GM20000 (cell line): Measurements from ENCODE around the gene CAPN10.

ENCODE experiments used
- DNase-seq: peaks from one replicate; pipeline ENCODE4 v3.0.0; 2012; ENCODE audit warnings: low spot score
- TF ChIP-seq, protein P1 (sequence below): IDR thresholded peaks from 2 replicates; pipeline ENCODE4 v1.5.1; 2012; ENCODE audit warnings: mild to moderate bottlenecking, control low read depth; ENCODE audit errors: extremely low read depth, missing control alignments

CAPN10 gene

DNA sequence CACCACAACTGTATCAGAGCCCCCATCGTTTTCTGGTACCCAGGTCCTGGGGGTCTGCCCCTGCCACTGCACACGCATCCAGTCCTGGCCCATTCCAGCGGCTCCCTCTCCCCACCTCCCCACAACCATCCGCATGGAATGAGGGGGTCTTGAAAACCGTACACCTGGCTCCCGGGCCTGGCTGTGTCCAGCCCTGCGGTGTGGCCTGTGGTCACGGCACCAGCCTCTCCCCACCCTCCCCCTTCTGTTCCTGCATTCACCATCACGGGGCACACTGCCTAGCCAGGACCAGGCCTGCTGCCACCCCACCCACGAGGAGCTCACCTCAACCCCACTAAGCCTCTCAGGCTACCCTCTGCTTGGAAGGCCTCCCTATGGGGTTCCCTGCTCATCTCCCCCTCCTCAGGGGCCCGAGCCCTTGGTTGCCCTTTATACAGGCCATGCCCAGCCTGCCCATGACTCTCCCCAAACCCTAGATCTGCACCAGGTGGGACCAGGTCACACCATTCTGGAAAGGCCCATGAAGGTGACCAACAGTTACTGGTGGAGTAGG lies 50.1 kb downstream of the CAPN10 start:
- TF ChIP-seq, protein P1, sequence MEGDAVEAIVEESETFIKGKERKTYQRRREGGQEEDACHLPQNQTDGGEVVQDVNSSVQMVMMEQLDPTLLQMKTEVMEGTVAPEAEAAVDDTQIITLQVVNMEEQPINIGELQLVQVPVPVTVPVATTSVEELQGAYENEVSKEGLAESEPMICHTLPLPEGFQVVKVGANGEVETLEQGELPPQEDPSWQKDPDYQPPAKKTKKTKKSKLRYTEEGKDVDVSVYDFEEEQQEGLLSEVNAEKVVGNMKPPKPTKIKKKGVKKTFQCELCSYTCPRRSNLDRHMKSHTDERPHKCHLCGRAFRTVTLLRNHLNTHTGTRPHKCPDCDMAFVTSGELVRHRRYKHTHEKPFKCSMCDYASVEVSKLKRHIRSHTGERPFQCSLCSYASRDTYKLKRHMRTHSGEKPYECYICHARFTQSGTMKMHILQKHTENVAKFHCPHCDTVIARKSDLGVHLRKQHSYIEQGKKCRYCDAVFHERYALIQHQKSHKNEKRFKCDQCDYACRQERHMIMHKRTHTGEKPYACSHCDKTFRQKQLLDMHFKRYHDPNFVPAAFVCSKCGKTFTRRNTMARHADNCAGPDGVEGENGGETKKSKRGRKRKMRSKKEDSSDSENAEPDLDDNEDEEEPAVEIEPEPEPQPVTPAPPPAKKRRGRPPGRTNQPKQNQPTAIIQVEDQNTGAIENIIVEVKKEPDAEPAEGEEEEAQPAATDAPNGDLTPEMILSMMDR: no peak

DNA sequence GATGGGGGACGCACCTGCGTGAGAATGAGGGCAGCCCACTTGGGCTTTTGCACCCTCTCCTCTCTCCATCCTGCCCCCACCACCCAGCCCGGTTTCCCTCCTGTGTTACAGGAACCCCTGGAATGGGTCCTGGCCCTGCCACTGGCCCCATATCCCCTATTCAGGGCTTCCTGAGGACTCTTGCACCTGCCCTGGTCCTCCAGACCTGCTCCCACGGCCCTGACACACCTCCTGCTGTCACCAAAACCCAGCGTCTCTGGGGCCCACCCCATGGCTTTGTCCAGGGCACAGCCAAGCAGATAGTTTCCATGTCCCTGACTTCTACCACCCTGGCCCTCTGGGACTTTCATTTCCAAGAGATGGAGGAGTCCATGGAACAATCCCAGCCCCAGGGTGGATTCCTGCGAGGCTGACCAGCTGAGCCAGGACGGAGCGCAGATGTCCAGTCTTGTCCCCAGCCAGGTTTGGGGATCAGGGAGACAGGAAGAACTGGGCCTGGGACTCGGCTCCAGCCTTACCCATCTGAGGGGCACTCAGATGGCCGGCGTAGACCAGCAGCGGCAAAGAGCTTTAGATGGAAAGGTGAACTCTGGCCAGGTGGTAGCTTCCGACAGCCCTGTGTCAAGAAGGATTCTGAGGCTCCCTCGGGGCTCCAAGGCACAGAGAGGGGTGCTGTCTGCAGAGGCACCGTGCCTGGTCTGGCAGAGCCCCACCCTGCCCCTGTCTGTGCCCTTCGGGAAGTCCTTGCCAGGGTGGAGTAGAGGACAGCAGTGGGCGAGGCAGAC lies 50.8 kb downstream of the CAPN10 start:
- TF ChIP-seq, protein P1: no peak
- no peak for DNase-seq

More for the DNA sequence above, 50.1 kb downstream of the CAPN10 start:
- DNase-seq: no peak

DNA sequence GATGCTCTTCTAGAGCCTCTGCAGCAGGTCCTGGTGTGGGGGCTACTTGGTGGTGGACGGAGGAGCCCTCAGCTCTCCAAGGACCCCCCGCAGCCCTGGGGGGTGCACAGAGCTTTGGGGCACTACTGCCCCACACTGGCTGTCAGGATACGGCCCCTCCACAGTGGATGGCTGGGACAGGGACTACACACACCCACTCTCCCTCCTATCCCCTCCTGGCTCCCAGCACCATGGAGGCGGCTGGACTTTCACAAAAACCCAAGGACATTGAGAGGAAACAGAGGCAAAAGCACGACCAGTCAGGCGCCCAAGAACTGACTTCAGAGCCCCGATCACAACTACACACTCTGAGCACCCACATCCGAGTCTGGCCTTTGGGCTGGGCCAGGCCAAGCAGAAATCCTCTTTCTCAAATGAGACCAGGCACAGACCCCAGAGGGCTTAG lies 51.4 kb downstream of the CAPN10 start:
- TF ChIP-seq, protein P1: no peak
- DNase-seq: no peak

DNA sequence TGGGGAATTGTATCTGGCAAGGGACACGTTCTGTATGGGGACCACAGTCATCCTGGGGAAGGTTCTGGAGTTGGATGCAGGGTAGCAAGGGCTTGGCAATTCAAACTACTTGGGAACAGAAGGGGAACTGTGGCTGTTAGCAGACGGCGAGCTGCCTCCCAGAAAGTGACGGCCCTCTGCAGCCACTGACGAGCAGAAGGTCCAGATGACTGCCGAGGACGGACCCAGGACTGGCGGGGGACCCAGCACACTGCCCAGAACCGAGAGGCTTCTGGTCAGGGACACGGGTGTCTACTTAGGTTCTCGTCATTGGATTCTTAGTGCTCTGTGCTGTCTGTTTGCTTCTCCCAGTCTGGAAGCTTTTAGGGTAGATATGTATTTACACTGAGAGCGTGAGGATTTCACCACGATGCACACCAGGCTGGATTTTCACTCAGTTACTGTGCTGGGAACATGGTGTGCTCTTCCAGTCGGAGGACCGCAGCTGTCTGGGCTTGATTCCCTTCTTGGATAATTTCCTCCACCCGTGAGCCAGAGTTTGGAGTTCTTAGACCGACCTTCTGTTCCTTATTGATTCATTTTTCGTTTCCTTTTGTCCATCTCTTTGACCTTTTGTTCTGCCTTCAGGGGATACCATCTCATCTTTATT lies 52.1 kb downstream of the CAPN10 start:
- DNase-seq: no peak
- TF ChIP-seq, protein P1: no peak

DNA sequence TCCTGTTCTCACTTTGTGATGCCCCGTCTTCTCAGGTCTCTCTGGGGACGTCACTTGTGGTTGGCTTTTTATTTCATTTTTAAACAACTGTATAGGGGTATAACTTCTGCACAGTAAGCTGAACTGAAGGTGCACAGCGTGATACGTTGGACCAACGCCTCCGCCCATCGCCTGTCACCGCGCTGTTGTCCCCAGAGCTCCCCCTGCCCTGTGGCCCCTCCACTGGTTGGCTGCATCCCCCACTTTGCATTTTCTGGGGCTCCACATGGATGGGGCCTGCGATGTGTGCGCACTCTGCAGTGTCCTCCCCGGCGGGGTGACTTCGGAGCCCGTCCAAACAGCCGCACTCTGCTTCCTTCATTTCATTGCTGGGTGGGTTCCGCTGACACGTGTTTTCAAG lies 53.0 kb downstream of the CAPN10 start:
- DNase-seq: no peak
- TF ChIP-seq, protein P1: no peak

DNA sequence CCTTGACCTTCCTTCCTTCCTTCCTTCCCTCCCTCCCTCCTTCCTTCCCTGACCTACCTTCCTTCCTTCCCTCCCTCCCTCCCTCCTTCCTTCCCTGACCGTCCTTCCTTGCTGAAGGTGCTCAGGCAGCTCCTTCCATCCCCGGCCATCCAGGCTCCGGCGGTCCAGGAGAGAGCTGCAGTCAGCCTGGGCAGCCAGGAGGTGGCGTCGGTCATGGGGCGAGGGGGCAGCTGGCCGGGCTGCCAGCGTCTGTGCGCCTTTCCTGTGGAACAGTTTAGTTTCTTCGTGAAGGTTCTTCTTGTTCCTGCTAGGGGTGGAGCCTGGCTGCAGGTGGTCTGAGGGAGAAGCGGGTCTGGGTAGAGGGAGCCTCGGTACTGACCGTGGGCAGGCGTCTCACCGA lies 54.4 kb downstream of the CAPN10 start:
- DNase-seq: no peak
- TF ChIP-seq, protein P1: no peak
